ENCODE results near the gene MBD3L5.
"Not testable (repeated sequence)": the region's sequence is repeated elsewhere in the genome, so short reads cannot be mapped to it uniquely, and the experiment has no call there.

Gene MBD3L5

GRCh38 chr19:7030278-7030677 lies at the start of gene MBD3L5:
Gene MBD3L5, plus strand, starts transcription at chr19:7030578. Its CDS starts 34 bp downstream, at chr19:7030612.
- DNase-seq (ENCODE audit: low read depth in 2 of 2), result not testable (repeated sequence)

DNA sequence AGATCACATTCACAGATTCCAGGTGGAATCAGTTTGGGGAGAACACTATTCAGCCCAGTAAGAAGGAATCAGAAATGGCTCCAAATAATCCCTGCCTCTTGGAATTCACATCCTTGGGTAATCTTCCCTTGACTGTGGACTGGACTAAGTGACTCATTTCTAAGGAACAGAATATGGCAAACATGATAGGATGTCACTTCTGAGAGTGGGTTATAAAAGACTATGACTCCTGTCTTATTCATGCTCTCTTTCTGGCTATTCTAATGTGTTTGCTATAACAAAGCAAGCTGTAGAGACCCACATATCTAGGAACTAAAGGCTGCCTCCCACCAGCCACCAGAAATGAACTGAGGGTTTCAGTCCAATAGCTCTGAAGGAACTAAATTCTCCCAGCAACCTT lies 46.9 kb upstream of the MBD3L5 start:
- DNase-seq (ENCODE audit: low read depth in 2 of 2), result no peak

DNA sequence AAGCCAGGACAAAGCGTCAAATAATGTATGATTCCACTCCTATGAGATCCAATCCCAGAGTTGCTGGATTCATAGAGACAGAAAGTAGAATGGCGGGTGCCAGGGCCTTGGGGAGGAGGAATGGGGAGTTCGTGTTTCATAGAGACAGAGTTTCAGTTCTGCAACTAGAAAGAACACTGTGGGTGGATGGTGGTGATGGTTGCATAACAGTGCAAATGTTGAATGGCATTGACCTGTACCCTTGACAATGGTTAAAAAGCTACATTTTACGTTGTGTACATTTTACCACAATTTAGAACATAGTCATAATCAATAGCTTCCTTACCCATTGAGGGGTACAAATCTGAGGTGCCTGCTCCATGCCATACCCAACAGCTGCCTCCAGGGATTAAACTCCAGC lies 42.5 kb upstream of the MBD3L5 start:
- no peak for DNase-seq (ENCODE audit: low read depth in 2 of 2)

GRCh38 chr19:6988257-6988656 lies 42.1 kb upstream of the MBD3L5 start:
- DNase-seq (ENCODE audit: low read depth in 2 of 2), result no peak

- no peak for DNase-seq (ENCODE audit: low read depth in 2 of 2)
Measured at GRCh38 chr19:6995054-6995453, 35.3 kb upstream of the MBD3L5 start.

- no peak for DNase-seq (ENCODE audit: low read depth in 2 of 2)
Measured at GRCh38 chr19:6996810-6997209, 33.6 kb upstream of the MBD3L5 start.

DNA sequence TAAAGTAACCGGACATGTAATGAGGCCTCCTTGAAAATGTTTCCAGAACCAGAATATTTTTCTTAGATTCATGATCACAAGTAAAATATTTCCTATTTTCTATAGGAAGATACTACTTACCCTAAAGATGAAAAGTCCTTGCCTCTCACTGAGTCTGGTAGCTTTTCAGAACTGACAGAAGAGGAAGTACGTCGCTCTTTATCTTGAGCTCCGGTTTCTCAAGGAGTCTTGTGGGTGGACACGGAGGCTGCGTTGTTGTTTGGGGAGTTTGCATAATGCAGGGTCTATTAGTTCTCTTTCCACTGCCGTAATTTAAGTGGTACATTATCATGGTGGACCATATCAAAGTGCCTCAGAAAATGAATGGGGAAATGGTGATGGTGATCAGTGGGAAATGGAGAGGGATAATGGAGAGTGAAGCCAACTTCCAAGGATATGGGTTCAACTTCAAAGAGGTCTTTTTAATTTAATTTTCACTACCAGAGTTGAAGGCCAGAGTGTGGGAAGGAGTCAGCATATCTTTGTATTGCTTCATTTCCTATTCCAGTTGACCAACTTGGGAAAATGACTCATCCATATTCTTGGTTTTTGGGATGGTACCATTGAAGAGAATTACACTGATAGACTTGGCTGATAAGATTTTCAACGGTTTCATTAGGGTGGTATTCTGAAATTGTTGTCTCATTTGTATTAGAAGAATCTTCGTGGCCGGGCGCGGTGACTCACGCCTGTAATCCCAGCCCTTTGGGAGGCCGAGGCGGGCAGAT lies 32.5 kb upstream of the MBD3L5 start:
- DNase-seq (ENCODE audit: low read depth in 2 of 2), result no peak

- no peak for DNase-seq (ENCODE audit: low read depth in 2 of 2)
Measured at GRCh38 chr19:6999933-7000332, 30.4 kb upstream of the MBD3L5 start.

- no peak for DNase-seq (ENCODE audit: low read depth in 2 of 2)
Measured at GRCh38 chr19:7000333-7000732, 30.0 kb upstream of the MBD3L5 start.

DNA sequence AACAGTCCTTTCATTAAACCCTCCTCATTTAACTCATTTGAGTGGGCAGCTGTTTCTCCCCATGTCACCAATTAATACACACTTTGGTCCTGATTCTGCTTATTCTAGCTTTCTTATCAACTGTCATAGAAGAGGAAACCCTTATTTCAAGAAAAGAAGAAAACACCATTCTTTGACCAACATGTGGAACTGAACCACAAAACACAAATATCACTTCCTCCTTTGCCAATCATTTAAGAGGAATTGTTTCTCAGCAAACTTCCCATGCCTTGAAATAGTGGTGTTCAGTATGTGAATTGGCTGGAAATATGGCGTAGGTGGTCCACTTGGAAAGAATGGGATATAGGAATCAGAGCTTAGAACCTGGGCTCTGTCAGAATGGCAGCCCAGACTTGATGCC lies 29.6 kb upstream of the MBD3L5 start:
- DNase-seq (ENCODE audit: low read depth in 2 of 2), result no peak

- DNase-seq (ENCODE audit: low read depth in 2 of 2), result no peak
Measured at GRCh38 chr19:7004313-7004931, 26.0 kb upstream of the MBD3L5 start.

DNA sequence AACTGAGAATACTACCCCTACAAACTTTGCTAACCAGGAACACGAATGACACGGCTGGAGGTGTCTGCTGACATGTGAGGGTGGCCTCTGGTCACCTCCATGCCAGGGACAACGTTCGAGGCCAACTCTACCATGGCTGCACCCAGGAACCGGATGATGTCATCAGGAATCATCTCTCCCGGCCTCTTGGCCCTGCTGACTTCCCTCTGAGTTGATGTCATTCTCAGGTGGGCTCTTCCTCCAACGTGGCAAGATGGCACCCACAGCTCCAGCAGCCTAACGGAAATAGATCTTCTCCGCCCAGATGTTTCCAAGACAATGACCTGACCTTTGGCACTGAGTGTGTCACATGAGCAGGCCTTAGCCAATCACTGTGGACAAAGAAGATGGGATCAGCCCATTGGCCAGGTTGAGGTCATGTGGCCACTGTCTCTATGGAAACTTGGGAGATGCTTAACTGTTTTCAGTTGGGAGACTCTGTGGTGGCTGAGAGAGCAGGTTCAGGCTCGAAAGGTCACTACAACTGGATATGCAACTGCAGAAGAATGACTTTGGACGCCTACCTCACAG lies 24.2 kb upstream of the MBD3L5 start:
- DNase-seq (ENCODE audit: low read depth in 2 of 2), result no peak

- no peak for DNase-seq (ENCODE audit: low read depth in 2 of 2)
Measured at GRCh38 chr19:7007859-7008258, 22.5 kb upstream of the MBD3L5 start.

GRCh38 chr19:7010722-7011593 lies 19.4 kb upstream of the MBD3L5 start:
- no peak for DNase-seq (ENCODE audit: low read depth in 2 of 2)

- no peak for DNase-seq (ENCODE audit: low read depth in 2 of 2)
Measured at GRCh38 chr19:7013678-7014077, 16.7 kb upstream of the MBD3L5 start.

- no peak for DNase-seq (ENCODE audit: low read depth in 2 of 2)
Measured at GRCh38 chr19:7018828-7019227, 11.6 kb upstream of the MBD3L5 start.

GRCh38 chr19:7021331-7021730 lies 9.0 kb upstream of the MBD3L5 start, which contains the start of gene MBD3L2B:
Gene MBD3L2B, minus strand, starts transcription at chr19:7021431. Its CDS starts 34 bp downstream, at chr19:7021397.
- not testable (repeated sequence) for DNase-seq (ENCODE audit: low read depth in 2 of 2)

DNA sequence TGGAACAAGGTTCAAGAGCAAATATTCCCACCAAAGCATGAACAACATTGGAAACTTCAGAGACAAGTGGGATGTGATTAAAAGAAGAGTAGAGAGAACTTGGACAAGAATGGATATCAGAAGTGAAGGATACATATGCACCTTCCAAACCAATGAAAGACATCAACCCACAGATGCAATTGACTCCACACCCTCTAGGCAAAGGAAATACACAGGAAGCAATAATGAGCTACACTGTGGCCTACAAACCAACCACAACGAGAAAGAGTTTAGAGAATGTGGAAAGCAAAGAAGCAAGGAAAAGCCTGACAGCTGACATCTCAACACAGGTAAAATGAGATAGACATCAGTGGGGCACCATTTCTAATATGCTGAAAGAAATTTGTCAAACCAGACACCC lies 1.6 kb upstream of the MBD3L5 start:
- DNase-seq (ENCODE audit: low read depth in 2 of 2), result not testable (repeated sequence)

DNA sequence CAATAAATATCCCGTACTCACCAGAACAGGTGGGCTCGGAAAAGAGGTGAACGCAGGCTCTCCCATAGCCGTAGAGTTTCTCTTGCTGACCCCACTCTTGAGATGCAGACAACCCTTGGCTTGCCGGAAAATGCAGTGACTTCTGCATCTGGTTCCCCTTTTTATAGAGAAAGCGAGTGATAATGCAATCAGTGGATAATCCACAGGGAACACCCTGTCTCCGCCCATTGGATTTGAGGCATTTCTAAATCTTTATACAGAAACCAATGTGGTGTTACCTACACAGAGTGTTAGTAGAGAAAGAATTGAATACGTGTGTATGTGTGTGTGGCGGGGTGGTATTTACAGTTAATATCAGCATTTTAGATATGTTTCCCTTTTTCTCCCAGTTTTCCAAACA lies 9.7 kb downstream of the MBD3L5 start, which contains the start of gene MBD3L4:
Gene MBD3L4 (minus strand): TSS at position 101 of the 400 bp plus-strand sequence. CDS start 35 bp downstream, at position 66.
- not testable (repeated sequence) for DNase-seq (ENCODE audit: low read depth in 2 of 2)

DNA sequence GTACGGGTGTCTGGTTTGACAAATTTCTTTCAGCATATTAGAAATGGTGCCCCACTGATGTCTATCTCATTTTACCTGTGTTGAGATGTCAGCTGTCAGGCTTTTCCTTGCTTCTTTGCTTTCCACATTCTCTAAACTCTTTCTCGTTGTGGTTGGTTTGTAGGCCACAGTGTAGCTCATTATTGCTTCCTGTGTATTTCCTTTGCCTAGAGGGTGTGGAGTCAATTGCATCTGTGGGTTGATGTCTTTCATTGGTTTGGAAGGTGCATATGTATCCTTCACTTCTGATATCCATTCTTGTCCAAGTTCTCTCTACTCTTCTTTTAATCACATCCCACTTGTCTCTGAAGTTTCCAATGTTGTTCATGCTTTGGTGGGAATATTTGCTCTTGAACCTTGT lies 11.2 kb downstream of the MBD3L5 start:
- DNase-seq (ENCODE audit: low read depth in 2 of 2), result not testable (repeated sequence)

DNA sequence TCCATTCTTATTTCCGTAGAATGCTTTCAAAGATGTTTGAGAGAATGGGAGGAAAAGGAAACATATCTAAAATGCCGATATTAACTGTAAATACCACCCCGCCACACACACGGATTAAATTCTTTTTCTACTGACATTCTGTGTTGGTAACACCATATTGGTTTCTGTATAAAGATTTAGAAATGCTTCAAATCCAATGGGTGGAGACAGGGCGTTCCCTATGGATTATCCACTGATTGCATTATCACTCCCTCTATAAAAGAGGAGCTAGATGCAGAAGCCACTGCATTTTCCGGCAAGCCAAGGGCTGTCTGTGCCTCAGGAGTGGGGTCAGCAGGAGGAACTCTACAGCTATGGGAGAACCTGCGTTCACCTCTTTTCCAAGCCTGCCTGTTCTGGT lies 18.6 kb downstream of the MBD3L5 start, which contains the start of gene MBD3L2:
Gene MBD3L2 (plus strand): TSS at position 301 of the 400 bp plus-strand sequence. CDS start 53 bp downstream, at position 354.
- not testable (repeated sequence) for DNase-seq (ENCODE audit: low read depth in 2 of 2)

DNA sequence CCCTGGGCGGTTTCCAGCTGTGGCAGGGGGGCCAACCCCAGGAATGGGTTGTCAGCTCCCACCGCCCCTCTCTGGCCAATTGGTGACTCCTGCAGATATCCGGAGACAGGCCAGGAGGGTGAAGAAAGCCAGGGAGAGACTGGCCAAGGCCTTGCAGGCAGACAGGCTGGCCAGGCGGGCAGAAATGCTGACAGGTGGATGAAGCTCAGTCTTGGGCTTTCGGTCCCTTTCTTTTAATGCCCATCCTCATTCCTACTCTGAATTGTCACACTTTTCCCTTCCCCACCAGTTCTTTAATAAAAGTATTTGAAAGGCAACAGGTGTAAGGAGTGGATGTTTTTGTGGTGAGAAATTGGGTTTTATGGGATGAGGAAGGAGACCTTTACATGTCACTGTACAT lies 21.0 kb downstream of the MBD3L5 start:
- DNase-seq (ENCODE audit: low read depth in 2 of 2), result not testable (repeated sequence)
